Measurements from ENCODE around the gene NUP107.

NUP107 gene

GRCh38 chr12:68743356-68743755, 56.6 kb downstream of the NUP107 start:
- peak; percentile 14 for DNase-seq (ENCODE audit: low read depth)

- no peak for DNase-seq (ENCODE audit: low read depth)
Observed at GRCh38 chr12:68745376-68745903, 58.7 kb downstream of the NUP107 start.

GRCh38 chr12:68745904-68746571, 59.3 kb downstream of the NUP107 start, which contains the start of gene SLC35E3:
Gene SLC35E3, plus strand, starts transcription at chr12:68746176. Its CDS starts 202 bp downstream, at chr12:68746378.
- DNase-seq (ENCODE audit: low read depth), result peak; percentile 34

- peak; percentile 24 for DNase-seq (ENCODE audit: low read depth)
Observed at GRCh38 chr12:68746572-68747180, 59.9 kb downstream of the NUP107 start.

GRCh38 chr12:68749443-68749842, 62.7 kb downstream of the NUP107 start:
- DNase-seq (ENCODE audit: low read depth), result no peak

GRCh38 chr12:68749861-68750260, 63.1 kb downstream of the NUP107 start:
- DNase-seq (ENCODE audit: low read depth), result no peak

GRCh38 chr12:68750506-68750905, 63.7 kb downstream of the NUP107 start:
- no peak for DNase-seq (ENCODE audit: low read depth)

- no peak for DNase-seq (ENCODE audit: low read depth)
Observed at GRCh38 chr12:68755536-68756243, 68.9 kb downstream of the NUP107 start.

GRCh38 chr12:68759852-68760251, 73.1 kb downstream of the NUP107 start:
- DNase-seq (ENCODE audit: low read depth), result no peak

- DNase-seq (ENCODE audit: low read depth), result no peak
Observed at GRCh38 chr12:68760806-68761441, 74.1 kb downstream of the NUP107 start.

- no peak for DNase-seq (ENCODE audit: low read depth)
Observed at GRCh38 chr12:68761442-68761812, 74.6 kb downstream of the NUP107 start.

- no peak for DNase-seq (ENCODE audit: low read depth)
Observed at GRCh38 chr12:68761901-68762630, 75.3 kb downstream of the NUP107 start.

- no peak for DNase-seq (ENCODE audit: low read depth)
Observed at GRCh38 chr12:68762691-68763090, 75.9 kb downstream of the NUP107 start.

- no peak for DNase-seq (ENCODE audit: low read depth)
Observed at GRCh38 chr12:68765696-68766095, 78.9 kb downstream of the NUP107 start.

- no peak for DNase-seq (ENCODE audit: low read depth)
Observed at GRCh38 chr12:68766646-68767045, 79.9 kb downstream of the NUP107 start.

- no peak for DNase-seq (ENCODE audit: low read depth)
Observed at GRCh38 chr12:68767191-68767590, 80.4 kb downstream of the NUP107 start.

- DNase-seq (ENCODE audit: low read depth), result no peak
Observed at GRCh38 chr12:68768431-68768939, 81.7 kb downstream of the NUP107 start.

- DNase-seq (ENCODE audit: low read depth), result no peak
Observed at GRCh38 chr12:68769941-68770340, 83.2 kb downstream of the NUP107 start.

GRCh38 chr12:68771223-68771925, 84.6 kb downstream of the NUP107 start:
- DNase-seq (ENCODE audit: low read depth), result no peak

- DNase-seq (ENCODE audit: low read depth), result no peak
Observed at GRCh38 chr12:68772714-68773113, 85.9 kb downstream of the NUP107 start.

- DNase-seq (ENCODE audit: low read depth), result no peak
Observed at GRCh38 chr12:68773582-68773981, 86.8 kb downstream of the NUP107 start.
